ENCODE results near the gene SRGAP3.

GRCh38 chr3:9108876-9109567 is 140.4 kb downstream of the SRGAP3 start:
- TF ChIP-seq CTCF (IDR thresholded peaks at IDR 0.05) (no peak), POLR2A (IDR thresholded peaks at IDR 0.05) (no peak)

Data from lower leg skin (tissue), 3 donors.